ENCODE results near the gene SPRY1.

Gene SPRY1

DNA sequence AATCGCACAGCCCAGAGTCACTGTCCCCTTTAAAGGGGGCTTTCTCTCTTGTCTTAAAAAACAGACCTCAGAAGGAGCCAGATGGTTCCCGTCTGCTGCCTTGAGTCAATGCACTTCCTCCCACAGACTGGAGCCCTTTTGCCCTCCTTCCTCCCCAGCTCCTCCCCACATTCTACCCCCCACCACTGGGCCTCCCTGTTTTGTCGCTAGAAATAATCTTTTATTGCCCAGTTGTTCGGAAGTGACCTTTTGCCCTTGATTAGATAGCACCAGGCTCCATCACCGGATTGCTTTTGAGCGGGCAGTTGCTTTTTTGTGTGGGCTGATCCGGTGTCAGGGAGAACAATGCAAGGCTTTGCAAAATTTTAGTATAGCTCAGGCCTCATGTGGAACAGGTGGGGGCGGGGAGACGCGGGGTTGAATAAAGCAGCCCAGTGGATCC, 47.7 kb downstream of the SPRY1 start:
- no peak for DNase-seq (ENCODE audit: low read depth)

DNA sequence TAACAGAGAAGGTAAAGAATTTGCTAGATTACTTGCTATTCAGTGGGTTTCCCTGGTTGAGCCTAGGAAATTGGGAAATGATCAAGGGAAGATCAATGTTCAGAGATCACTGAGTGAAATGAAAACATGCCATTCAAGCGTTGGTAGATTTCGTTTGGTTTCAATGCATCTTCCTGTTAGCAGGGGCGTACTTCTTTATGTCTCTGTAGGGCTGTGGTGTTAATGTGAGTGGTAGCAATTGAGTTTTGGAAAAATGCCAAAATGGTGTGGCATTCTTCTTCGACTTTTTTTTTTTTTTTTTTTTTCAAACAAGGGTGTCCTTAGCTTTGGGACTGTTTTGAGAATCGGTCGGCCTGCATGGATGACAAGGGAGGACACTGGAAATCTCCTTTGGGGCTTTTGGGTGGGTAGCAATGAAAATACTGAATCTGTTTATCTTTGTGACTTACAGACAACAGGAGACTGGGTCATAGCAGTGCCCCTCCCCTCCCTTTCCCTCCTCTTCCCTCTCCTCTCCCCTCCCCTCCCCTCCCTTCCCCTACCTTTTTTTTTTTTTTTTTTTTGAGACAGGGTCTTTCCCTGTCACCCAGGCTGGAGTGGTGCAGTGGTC, 50.4 kb downstream of the SPRY1 start:
- no peak for DNase-seq (ENCODE audit: low read depth)

DNA sequence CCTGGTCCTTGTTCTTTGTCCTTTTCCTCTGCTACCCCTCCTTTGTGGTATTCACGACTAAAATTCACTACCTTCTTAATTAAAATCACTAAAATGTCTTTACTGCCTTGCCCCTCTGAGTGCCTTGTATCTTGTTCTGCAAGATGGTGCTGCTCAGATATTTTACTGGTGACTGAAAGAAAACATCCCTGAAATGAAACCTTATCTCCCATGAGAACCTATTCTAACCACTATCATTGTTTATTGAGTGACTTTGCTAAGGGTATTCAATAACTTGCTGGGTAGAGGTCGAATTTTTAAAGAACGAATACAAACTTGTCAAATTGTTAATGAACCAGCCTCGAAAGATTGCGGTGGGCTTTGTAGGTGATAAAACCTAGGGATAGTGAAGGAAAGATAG, 52.8 kb downstream of the SPRY1 start:
- DNase-seq (ENCODE audit: low read depth) = no peak

DNA sequence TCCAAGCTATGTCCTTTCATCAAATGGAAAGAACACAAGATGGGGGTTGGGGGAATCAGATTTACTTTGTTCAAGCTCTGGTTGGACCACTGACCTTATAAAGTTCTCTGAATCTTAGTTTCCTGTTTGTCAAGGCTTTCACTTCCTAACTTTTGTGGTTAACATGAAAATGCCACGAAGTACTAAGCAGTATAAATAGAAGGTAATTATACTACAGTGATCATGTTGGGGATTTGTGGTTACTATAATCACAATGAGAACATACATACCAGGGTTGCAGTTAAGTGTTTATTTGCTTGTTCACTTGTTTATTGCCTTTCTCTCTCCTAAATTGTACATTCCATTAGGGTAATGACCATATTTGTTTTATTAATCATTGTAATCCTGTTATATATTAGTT, 53.2 kb downstream of the SPRY1 start:
- no peak for DNase-seq (ENCODE audit: low read depth)

DNA sequence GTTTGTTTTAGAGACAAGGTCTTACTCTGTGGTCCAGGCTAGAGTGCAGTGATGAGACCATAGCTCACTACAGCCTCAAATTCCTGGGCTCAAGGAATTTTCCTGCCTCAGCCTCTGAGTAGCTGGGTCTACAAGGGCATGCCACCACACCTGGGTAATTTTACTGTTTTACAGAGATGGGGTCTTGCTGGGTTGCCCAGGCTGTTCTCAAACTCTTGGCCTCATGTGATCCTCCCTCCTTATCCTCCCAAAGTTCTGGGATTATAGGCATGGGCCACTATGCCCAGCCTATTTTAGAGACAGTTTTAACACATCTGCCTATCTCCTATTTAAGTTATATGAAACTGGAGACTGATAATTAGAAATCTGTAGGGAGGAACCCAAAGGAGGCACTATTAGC, 53.8 kb downstream of the SPRY1 start:
- DNase-seq (ENCODE audit: low read depth) = no peak

DNA sequence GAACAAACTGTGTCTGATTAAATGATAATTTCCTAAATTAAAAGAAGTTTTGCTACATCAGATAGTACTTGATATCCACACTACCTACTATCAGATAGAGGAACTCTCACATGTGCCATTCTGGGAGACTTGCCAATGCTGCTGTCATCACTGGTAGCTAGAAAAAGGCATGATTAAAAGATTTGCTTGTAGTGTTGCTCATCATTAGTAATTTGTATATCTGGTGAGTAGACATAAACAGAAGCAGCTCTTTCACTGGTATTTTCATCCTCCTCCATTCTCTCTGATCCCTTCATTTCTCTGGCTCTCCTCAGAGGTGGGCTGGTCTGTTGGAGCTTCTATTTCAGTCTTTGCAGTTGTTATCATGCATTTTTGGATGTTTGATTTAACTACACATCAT, 56.0 kb downstream of the SPRY1 start:
- peak; percentile 82 for DNase-seq (ENCODE audit: low read depth)

DNA sequence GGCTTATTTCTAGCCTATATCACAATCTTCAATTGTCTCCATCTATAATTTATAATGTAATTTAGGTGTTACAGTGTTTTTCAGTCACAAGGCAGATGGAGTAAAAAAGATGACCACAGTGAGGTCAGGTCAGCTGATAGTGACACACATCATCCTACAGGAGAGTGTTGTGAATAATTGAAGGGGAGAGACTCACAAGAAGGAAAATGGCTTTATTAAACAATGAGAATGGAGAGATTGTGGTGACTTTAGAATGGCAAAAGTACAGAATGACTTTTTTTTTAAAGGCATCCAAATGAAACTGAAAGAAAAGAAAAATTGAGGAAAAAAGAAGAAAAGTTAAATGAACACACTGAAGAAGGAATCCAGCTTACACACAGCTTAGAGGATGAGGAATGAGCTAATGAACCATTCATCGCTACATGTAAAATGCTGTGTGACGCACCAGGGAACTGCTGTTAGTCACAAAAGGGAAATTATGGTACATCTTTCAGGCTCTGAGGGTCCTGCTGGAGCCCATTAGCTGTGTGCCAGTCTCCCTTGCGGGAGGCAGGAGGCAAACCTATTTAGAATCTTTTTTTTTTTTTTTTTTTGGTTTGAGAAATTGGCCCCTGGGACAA, 56.6 kb downstream of the SPRY1 start:
- DNase-seq (ENCODE audit: low read depth) = no peak
